Activated CD4-positive, alpha-beta T cell treated with anti-CD3 and anti-CD28 coated beads, Interleukin-2, Interleukin-6, amounts not matched to agents 100 ng/mL and 50 ng/mL, durations not matched to agents 16 hours and 8 hours (primary cell): ENCODE results near the gene CD300LG.
A peak's percentile ranks its signal among the peaks of the same experiment; 100 is the strongest.
"Not testable (repeated sequence)": the region's sequence is repeated elsewhere in the genome, so short reads cannot be mapped to it uniquely, and the experiment has no call there.

Source experiments
- DNase-seq: peaks from one replicate; pipeline ENCODE4 v3.0.0-alpha.2; 2020

CD300LG gene

GRCh38 chr17:43826206-43826605 is 20.8 kb upstream of the CD300LG start:
- no peak for DNase-seq

DNA sequence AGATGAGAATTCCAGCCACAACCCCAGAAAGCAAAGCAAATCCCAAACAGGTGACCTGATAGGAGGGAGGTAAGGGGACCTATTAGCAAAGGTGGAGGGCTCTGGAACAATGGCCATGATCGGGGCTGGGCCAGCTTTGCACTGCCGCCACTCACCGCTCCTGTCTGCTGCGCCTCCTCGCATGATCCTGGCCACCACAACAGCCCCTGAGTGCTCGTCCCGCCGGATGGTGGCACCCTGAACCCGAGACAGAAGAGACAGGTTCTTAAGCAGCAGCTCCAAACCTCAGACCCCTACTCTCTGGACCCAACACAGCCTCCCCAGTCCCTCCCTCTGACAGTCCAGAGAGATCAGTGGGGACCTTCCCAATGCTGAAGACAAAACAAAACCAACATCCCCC is 19.4 kb upstream of the CD300LG start:
- DNase-seq: no peak

GRCh38 chr17:43829738-43830137 is 17.2 kb upstream of the CD300LG start:
- DNase-seq: no peak

- DNase-seq: peak; percentile 30
Measured at GRCh38 chr17:43830510-43831140, 16.4 kb upstream of the CD300LG start.

DNA sequence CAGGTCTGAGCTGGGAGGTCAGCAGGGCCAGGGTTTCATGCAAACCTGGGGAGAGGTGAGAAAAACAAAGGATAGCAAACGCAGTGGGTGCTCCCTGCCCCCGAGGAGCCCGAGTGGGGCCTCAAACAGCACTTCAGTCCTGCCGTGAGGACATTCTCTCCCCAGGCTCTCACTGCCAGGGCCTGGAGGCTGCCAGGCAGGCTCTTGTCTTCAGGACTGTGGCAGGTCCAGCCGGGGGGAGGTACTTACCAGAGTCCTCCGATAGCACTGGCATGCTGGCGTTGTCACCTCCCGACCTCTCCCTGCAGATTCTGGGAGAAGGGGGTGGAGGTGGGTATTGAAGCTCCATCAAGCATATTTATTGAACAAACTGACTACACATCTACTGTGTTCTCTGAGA is 15.3 kb upstream of the CD300LG start:
- no peak for DNase-seq

GRCh38 chr17:43832168-43832975 is 14.6 kb upstream of the CD300LG start:
- no peak for DNase-seq

- peak; percentile 12 for DNase-seq
Measured at GRCh38 chr17:43832976-43833829, 13.8 kb upstream of the CD300LG start, which contains the start of gene MPP3. MPP3 (minus strand) TSS chr17:43833146; CDS start chr17:43831906, 1,240 bp downstream.

DNA sequence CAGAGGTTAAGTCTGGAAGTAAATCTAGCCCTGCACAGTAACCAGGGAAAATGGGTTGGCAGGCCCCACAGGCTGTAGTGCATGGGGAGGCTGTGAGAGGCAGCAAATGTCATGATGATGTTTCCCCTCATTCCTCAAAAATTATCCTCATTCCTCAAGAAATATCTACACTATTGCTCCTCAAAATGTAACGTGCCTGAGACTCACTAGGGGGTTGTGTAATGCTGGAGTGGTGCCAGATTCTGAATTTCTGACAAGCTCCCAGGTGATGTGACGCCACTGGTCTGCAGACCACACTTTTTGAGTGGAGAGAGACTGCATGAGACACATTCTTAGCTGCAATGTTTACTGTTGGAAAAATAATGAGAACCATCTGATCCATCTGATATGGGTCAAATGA is 12.9 kb upstream of the CD300LG start:
- no peak for DNase-seq

DNA sequence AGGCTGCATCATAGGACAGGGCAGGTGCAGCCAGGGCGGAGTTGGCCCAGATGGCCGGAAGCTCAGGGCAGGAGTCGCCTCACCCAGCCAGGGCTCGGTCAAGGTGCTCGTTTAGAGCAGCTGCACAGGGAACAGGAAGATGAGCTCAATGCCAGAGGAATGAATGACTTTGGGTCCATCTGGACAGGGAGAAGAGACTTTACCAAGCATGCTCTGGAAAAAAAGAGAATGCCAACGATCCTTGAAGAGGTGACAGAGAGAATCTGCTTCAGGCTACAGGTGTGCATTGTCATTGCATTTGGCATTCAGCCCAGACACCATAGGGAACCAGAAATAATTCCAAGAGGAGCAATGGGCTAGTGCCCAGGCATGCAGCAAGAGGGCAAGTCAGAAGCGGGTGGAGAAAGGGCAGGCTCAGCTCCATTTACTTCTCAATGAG is 7.3 kb upstream of the CD300LG start:
- no peak for DNase-seq

- DNase-seq: no peak
Measured at GRCh38 chr17:43840814-43841213, 6.2 kb upstream of the CD300LG start.

DNA sequence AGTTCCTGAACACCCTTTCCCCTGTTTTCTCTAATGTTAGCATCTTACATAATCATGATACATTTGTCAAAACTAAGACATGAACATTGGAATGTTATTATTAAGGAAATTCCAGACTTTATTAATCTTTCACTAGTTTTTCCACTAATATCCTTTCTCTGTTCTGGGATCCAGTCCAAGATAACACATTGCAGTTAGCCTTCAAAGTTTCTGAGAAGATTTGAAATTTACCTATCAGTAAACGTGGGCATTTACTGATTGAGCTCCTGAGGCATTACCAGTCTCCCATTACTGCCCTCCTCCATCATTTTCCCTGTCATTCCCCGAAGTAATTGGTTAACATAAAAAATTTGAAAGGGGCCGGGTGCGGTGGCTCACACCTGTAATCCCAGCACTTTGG is 5.7 kb upstream of the CD300LG start:
- no peak for DNase-seq

DNA sequence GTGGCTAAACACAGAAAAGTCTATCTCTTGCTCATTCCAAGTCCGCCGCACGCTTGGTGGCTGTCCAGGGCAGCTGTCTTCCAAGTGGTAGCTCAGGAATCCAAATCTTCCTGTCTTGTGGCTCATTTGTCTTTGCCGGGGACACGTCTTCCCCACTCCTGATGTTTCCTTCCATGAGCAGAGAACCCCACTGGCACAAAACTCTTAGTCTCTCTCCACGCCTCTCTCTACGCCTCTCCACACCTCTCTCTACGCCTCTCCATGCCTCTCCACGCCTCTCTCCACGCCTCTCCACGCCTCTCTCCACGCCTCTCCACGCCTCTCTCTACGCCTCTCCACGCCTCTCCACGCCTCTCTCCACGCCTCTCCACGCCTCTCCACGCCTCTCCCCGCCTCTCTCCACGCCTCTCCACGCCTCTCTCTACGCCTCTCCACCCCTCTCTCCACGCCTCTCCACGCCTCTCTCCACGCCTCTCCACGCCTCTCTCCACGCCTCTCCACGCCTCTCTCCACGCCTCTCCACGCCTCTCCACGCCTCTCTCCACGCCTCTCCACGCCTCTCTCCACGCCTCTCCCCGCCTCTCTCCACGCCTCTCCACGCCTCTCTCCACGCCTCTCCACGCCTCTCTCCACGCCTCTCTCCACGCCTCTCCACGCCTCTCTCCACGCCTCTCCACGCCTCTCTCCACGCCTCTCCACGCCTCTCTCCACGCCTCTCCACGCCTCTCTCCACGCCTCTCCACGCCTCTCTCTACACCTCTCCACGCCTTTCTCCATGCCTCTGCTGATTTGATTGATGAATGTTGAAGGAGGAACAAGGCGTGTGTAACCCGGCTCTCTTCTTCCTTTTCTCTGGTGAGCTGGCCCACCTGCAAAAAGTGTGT is 4.6 kb upstream of the CD300LG start:
- DNase-seq: not testable (repeated sequence)

DNA sequence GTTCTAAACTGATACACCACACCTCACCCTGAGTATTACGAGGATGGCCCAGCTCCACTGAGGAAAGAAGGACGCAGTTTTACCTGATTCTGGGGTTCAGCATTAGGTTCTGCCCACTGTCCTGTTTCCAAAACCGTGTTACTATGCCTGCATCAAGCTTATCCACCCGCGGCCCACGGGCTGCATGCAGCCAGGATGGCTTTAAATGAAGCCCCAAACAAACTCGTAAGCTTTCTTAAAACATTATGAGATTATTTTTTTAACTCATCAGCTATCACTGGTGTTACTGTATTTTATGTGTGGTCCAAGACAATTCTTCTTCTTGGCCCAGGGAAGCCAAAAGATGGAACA is 4.0 kb upstream of the CD300LG start:
- DNase-seq: no peak

DNA sequence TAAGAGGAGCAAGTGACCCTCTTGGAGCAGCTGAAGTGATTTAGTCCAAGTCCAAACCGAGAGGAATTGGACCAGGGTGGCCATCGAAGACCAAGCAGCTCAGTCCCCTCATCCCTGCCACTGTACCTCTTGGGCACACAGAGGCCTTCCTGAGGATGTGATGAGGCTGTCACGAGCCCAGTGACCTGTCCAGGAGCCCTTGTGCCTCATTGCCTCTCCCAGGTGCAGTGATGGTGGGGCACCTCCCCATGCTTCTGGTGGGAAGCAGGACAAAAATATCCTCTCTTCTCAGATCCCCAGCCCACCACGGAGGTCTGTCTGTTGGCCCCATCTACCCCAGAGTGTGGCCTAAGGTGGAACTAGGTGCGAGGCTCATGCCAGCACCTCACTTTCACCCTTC is 2.7 kb upstream of the CD300LG start:
- DNase-seq: no peak

DNA sequence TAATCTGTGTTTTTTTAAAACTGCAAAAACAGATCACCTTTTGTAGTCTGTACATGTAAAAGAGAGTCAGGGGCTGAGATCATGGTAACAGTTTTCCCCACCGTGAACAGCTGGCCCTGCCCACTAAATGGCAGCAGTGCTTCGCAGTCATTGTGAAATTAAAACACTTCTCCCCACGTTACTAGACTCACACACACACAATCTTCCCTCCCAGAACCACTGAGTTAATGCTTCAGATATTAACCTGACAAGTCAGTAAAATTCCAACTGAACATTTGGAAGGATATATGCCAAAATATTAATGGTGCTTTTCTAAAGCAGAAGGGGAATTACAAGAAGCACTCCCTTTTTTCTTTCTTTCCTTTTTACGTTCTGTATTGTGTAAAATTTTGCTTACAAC is 1.2 kb upstream of the CD300LG start:
- DNase-seq: no peak

DNA sequence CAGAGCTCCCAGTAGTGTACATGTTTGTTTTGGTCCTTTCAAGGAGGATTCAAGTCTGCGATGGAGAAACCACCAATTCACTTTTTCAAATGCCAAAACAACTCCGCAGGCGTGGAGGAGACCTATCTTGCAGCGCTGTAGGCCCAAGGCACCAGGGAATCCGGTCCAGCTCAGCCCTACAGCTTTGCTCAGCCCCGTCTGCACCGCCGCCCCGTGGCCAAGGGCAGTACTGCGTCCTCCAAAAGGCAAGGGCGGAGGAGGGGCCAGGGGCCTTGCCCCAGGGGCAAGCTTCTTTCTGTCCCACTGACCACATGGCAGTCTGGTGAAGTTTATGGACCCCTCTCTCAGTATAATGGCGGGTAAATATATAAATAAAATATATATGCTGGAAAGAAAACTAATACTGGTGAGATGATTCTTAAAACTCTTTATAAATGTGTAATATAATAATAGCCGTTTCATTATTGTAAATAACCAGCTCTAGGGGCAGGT is 709 bp upstream of the CD300LG start:
- peak; percentile 84 for DNase-seq

- no peak for DNase-seq
Measured at GRCh38 chr17:43848601-43849000, 1.6 kb downstream of the CD300LG start.

GRCh38 chr17:43849116-43849515 is 2.1 kb downstream of the CD300LG start:
- DNase-seq: no peak

DNA sequence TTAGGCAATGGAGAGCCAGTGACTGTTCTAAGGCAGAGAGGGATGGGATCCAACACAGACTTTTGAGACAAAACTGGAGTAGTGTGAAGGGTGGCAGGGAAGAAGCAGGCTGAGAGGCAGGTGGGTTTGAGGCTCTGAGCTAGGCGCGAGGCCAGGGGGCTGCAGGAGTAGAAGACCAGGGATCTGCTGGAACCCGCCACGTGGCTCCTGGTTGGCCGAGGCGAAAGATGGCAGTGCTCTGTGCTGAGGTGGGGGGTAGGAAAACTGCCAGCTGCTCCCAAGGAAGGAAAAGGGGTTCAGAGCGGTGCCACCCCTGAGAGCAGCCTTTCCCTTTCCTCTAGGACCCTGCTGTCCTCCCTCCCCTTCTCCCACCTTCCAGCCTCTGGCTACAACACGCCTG is 5.6 kb downstream of the CD300LG start:
- no peak for DNase-seq

DNA sequence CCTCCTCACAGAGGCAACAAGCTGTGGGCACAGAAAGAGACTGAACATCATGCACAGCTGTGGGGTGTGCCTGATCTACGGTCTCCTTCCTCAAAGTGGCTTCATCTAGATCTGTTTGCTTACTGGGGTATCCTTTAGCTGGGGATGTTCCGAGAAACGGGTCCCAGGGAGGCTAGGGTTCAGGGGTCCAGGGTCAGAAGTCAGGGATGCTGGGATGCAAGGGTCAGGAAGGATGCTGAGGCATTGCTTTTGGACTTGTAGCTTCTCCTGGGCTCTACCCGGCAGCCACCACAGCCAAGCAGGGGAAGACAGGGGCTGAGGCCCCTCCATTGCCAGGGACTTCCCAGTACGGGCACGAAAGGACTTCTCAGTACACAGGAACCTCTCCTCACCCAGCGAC is 6.6 kb downstream of the CD300LG start:
- DNase-seq: no peak

DNA sequence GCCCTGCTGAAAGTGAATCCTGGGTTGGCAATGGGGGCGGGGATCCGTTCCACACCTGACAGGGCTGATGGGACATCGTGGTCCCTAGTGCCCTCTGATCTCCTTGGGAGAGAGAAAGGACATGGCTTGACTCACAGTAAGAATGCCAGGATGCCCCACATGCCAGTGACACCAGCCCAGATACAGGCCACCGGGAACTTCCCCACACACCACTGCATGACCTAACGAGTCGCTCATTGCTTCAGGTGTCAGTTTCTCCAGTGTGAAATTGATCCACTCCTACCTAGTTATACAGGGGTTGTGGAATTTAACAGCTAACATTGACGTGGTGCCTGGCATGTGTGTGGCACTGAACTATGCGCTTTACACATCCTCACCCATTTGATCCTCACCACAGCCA is 7.5 kb downstream of the CD300LG start:
- DNase-seq: no peak

GRCh38 chr17:43855061-43855460 is 8.1 kb downstream of the CD300LG start:
- no peak for DNase-seq
